Fibroblast of pulmonary artery (primary cell): ENCODE results near the gene ACADVL.

ENCODE experiments used
- DNase-seq: peaks from one replicate; pipeline ENCODE4 v3.0.0-alpha.2; 2010; ENCODE audit warnings: low read depth
- H3K4me3 ChIP-seq: replicated peaks from 2 replicates; pipeline ENCODE4 v1.5.1; 2011; ENCODE audit warnings: low read depth, mild to moderate bottlenecking, control low read depth, low read length, moderate library complexity
- TF ChIP-seq, protein P1 (sequence below): IDR thresholded peaks from 2 replicates; pipeline ENCODE4 v1.5.1; 2011; ENCODE audit warnings: mild to moderate bottlenecking, control low read depth, low read length, inconsistent platforms; ENCODE audit errors: missing control alignments

ACADVL gene

DNA sequence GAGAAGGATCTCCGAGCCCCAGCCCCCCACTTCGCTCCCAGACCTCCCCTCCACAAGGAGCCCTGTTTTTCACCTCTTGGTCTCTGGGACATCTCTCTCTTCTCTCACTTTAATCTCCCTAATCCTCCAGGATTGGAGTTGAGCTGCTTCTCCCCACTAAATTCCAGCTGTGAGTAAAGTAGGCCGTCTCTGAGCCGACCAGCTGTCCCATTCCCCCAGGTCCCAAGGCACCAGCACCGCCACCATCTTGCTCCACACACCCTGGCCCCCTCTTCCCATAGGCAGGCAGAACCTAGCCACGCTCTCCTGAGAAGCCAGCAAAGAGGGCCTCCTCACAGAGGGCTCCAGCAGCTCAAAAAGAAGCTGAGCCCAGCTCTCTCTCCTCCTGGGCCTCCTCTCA lies 980 bp upstream of the ACADVL start:
- TF ChIP-seq, protein P1, sequence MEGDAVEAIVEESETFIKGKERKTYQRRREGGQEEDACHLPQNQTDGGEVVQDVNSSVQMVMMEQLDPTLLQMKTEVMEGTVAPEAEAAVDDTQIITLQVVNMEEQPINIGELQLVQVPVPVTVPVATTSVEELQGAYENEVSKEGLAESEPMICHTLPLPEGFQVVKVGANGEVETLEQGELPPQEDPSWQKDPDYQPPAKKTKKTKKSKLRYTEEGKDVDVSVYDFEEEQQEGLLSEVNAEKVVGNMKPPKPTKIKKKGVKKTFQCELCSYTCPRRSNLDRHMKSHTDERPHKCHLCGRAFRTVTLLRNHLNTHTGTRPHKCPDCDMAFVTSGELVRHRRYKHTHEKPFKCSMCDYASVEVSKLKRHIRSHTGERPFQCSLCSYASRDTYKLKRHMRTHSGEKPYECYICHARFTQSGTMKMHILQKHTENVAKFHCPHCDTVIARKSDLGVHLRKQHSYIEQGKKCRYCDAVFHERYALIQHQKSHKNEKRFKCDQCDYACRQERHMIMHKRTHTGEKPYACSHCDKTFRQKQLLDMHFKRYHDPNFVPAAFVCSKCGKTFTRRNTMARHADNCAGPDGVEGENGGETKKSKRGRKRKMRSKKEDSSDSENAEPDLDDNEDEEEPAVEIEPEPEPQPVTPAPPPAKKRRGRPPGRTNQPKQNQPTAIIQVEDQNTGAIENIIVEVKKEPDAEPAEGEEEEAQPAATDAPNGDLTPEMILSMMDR, result no peak
- no peak for DNase-seq
- H3K4me3 ChIP-seq, result no peak overlapping the region

DNA sequence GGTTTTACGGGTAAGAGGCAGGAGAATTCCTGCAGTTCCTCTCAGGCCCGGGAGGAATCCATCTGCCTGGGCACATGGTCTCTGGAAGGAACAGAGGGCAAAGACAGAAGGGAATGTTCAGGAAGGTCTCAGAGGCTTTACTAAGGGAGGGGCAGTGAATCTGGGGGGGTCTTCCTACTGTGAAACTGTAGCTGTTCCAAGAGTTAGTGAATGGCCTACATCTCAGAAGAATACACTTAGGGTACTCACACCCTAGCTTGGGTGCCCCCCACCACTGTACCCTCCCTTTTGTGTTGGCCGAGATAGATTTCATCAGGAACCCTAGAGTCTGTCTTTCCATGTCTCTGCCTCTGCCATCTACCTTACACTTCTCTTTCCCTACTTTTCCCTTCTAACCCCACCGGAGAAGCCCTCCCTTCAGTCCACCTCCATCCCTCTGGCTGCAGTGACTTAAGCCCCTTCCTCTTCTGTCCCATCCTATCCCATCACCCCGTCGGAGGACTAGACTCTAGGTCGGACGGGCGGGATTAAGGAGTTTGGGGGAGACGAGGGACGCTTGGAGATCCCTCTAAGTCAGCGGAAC lies 418 bp upstream of the ACADVL start:
- DNase-seq, result no peak
- TF ChIP-seq, protein P1, result no peak
- H3K4me3 ChIP-seq, result peak overlapping the region; percentile 76

DNA sequence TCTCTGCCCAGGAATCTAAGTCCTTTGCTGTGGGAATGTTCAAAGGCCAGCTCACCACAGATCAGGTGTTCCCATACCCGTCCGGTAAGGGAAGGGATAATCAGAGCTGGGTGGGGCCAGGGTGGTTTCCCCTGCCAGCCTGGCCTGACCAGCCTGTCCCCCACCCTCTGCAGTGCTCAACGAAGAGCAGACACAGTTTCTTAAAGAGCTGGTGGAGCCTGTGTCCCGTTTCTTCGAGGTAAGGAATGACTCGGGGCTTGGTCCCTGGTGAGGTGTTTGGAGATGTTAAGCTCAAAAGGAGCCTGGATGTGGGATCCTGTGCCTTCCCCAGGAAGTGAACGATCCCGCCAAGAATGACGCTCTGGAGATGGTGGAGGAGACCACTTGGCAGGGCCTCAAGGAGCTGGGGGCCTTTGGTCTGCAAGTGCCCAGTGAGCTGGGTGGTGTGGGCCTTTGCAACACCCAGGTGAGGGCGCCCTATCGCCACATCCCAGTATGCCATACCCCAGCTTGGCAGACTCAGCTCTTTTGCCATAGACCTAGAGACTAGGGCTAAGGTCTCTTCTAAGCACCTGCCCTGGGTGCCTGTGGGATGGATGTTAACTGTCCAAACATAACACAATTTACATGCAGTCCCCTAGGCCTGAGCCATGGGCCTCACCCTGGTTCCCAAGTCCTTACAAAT lies 997 bp downstream of the ACADVL start:
- DNase-seq, result peak; percentile 73
- peak overlapping the region; percentile 76 for H3K4me3 ChIP-seq
- TF ChIP-seq, protein P1, result peak; percentile 48

DNA sequence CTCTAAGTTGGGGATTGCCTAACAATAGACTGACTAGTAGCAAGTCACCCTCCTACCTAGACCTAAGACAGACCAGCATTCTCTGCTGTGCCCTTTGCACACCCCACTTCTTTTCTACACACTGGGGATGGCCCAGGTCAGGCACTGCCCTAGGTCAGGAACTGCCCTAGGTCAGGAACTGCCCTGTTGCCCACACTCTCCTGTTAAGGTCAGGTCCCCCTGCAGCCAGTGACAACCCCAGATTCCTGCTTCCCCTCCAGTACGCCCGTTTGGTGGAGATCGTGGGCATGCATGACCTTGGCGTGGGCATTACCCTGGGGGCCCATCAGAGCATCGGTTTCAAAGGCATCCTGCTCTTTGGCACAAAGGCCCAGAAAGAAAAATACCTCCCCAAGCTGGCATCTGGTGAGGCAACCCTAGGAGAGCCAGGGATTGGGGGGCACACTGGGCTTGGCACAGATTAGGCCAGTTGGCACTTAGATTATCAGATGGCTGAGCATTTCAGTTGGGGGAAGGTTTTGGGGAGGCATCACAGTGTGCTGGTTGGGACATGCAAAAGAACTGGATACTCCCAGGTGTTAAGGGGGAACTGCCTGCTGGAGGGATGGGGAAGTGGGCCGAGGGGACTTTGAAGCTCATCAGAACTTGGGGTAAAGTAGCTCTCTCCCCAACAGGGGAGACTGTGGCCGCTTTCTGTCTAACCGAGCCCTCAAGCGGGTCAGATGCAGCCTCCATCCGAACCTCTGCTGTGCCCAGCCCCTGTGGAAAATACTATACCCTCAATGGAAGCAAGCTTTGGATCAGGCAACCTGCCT lies 1.7 kb downstream of the ACADVL start:
- TF ChIP-seq, protein P1, result no peak
- no peak for DNase-seq
- no peak overlapping the region for H3K4me3 ChIP-seq

DNA sequence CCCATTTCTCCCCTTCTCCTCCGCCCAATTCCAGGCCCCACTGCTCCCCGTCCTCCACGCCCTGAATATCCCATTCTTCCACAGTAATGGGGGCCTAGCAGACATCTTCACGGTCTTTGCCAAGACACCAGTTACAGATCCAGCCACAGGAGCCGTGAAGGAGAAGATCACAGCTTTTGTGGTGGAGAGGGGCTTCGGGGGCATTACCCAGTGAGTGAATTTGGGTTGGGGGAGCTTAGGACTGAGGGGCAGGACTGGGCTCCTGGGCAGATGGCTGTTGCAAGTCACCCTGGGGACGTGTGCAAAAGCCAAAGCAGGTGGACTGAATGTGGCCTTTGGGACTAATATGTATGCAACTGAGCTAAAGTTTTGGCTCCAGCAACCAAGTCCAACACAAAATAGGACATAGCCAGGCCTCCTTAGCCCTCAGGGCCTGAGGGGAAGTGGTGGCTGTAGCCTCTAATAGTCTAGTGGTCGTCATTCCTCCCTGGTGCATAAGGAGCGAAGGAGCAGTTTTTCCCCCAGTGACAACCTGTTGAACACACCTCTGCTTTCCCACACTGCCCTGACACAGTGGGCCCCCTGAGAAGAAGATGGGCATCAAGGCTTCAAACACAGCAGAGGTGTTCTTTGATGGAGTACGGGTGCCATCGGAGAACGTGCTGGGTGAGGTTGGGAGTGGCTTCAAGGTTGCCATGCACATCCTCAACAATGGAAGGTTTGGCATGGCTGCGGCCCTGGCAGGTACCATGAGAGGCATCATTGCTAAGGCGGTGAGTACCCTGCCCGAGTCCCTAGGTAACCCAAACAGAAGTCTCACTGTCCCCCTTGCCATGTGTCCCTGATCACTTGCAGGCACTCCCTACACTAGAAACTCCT lies 2.6 kb downstream of the ACADVL start:
- TF ChIP-seq, protein P1, result no peak
- no peak for DNase-seq
- no peak overlapping the region for H3K4me3 ChIP-seq

DNA sequence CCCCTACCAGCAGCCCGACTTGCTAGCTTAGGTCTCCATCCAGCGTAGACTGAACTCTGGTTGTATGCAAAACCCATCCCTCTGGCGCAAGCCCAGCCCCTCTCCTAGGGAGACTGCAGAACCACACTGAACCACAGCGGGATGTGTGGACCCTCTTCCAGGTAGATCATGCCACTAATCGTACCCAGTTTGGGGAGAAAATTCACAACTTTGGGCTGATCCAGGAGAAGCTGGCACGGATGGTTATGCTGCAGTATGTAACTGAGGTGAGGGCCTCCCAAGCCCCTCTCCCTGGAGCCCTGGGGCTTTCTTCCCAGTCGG lies 3.2 kb downstream of the ACADVL start:
- TF ChIP-seq, protein P1, result no peak
- no peak overlapping the region for H3K4me3 ChIP-seq
- no peak for DNase-seq
